ENCODE measurements around the gene PRDM13. TPM values are rescaled to one million over a fixed set of nuclear protein-coding genes. Genes with fewer than 3 reads are reported as not detected.

The PRDM13 gene
- total RNA-seq: under 0.01 TPM in 1 of 2 replicates, not detected in the other

GRCh38 chr6:99606656-99607415, at the start of gene PRDM13:
PRDM13 (plus strand) TSS chr6:99606833; CDS start chr6:99607035, 202 bp downstream.

GRCh38 chr6:99568103-99568933, 38.3 kb upstream of the PRDM13 start, which contains the start of gene CCNC:
CCNC (minus strand) TSS chr6:99568660; CDS start chr6:99568527, 133 bp downstream.

Other genes starting within 250 kb of the PRDM13 start
- 3.7 and 13.1 TPM in 2 replicates for gene COQ3, start 212.6 kb upstream of the PRDM13 start, total RNA-seq
- 90.1 and 90.5 TPM in 2 replicates for gene PNISR, start 181.5 kb upstream of the PRDM13 start, total RNA-seq
- gene USP45, start 91.4 kb upstream of the PRDM13 start, total RNA-seq: 18.3 and 45.5 TPM in 2 replicates
- 64.2 and 102 TPM in 2 replicates for gene CCNC, start 38.2 kb upstream of the PRDM13 start, total RNA-seq